Activated CD8-positive, alpha-beta memory T cell treated with anti-CD3 and anti-CD28 coated beads for 24 hours (primary cell): ENCODE measurements around the gene PRKD1.
"Not testable (repeated sequence)": the region's sequence is repeated elsewhere in the genome, so short reads cannot be mapped to it uniquely, and the experiment has no call there.

Experiments
- DNase-seq: peaks from one replicate; pipeline ENCODE4 v3.0.0-alpha.2; 2020

PRKD1 gene

GRCh38 chr14:29898470-29898869 lies 29.2 kb downstream of the PRKD1 start:
- DNase-seq, result no peak

- no peak for DNase-seq
Measured at GRCh38 chr14:29897181-29897580, 30.5 kb downstream of the PRKD1 start.

- no peak for DNase-seq
Measured at GRCh38 chr14:29896354-29896821, 31.3 kb downstream of the PRKD1 start.

- no peak for DNase-seq
Measured at GRCh38 chr14:29895591-29896083, 32.0 kb downstream of the PRKD1 start.

GRCh38 chr14:29893989-29894388 lies 33.7 kb downstream of the PRKD1 start:
- no peak for DNase-seq

- no peak for DNase-seq
Measured at GRCh38 chr14:29892327-29892726, 35.3 kb downstream of the PRKD1 start.

GRCh38 chr14:29885988-29886387 lies 41.7 kb downstream of the PRKD1 start:
- no peak for DNase-seq

GRCh38 chr14:29868000-29868399 lies 59.6 kb downstream of the PRKD1 start:
- DNase-seq, result no peak

GRCh38 chr14:29865299-29865698 lies 62.3 kb downstream of the PRKD1 start:
- DNase-seq, result no peak

- DNase-seq, result no peak
Measured at GRCh38 chr14:29861996-29862395, 65.7 kb downstream of the PRKD1 start.

- no peak for DNase-seq
Measured at GRCh38 chr14:29858299-29858698, 69.3 kb downstream of the PRKD1 start.

- DNase-seq, result no peak
Measured at GRCh38 chr14:29857551-29857950, 70.1 kb downstream of the PRKD1 start.

- DNase-seq, result no peak
Measured at GRCh38 chr14:29856516-29856915, 71.1 kb downstream of the PRKD1 start.

GRCh38 chr14:29853691-29854090 lies 74.0 kb downstream of the PRKD1 start:
- not testable (repeated sequence) for DNase-seq

- DNase-seq, result no peak
Measured at GRCh38 chr14:29853272-29853671, 74.4 kb downstream of the PRKD1 start.

- no peak for DNase-seq
Measured at GRCh38 chr14:29851397-29851796, 76.2 kb downstream of the PRKD1 start.

GRCh38 chr14:29847056-29847380 lies 80.6 kb downstream of the PRKD1 start:
- no peak for DNase-seq

- DNase-seq, result no peak
Measured at GRCh38 chr14:29846339-29847055, 81.2 kb downstream of the PRKD1 start.

GRCh38 chr14:29843981-29844380 lies 83.7 kb downstream of the PRKD1 start:
- no peak for DNase-seq

- no peak for DNase-seq
Measured at GRCh38 chr14:29842228-29842627, 85.4 kb downstream of the PRKD1 start.

GRCh38 chr14:29840369-29840892 lies 87.2 kb downstream of the PRKD1 start:
- not testable (repeated sequence) for DNase-seq

- DNase-seq, result not testable (repeated sequence)
Measured at GRCh38 chr14:29839691-29840090, 88.0 kb downstream of the PRKD1 start.

GRCh38 chr14:29838752-29839151 lies 88.9 kb downstream of the PRKD1 start:
- no peak for DNase-seq

GRCh38 chr14:29836395-29836794 lies 91.3 kb downstream of the PRKD1 start:
- no peak for DNase-seq

GRCh38 chr14:29832042-29832441 lies 95.6 kb downstream of the PRKD1 start:
- DNase-seq, result no peak
